Endothelial cell (in vitro differentiated cells): ENCODE measurements around the gene MOCS3. TPM values are rescaled to one million over a fixed set of nuclear protein-coding genes. Genes with fewer than 3 reads are reported as not detected.

Experiments
- DNase-seq: peaks from one replicate; pipeline ENCODE4 v3.0.0; 2021; ENCODE audit warnings: low spot score
- H3K27ac Mint-ChIP-seq: one replicate; pipeline ENCODE4 v1.8.0; 2021; ENCODE audit warnings: mixed read lengths, inconsistent platforms; ENCODE audit not compliant: unreplicated experiment
- H3K27me3 Mint-ChIP-seq: one replicate; pipeline ENCODE4 v1.8.0; 2021; ENCODE audit warnings: mild to moderate bottlenecking, moderate library complexity, mixed read lengths, inconsistent platforms; ENCODE audit not compliant: unreplicated experiment
- H3K36me3 Mint-ChIP-seq: one replicate; pipeline ENCODE4 v1.8.0; 2021; ENCODE audit warnings: mild to moderate bottlenecking, low read depth, mixed read lengths, inconsistent platforms; ENCODE audit not compliant: unreplicated experiment
- H3K4me1 Mint-ChIP-seq: one replicate; pipeline ENCODE4 v1.8.0; 2021; ENCODE audit warnings: mild to moderate bottlenecking, mixed read lengths, inconsistent platforms; ENCODE audit not compliant: unreplicated experiment
- H3K4me3 Mint-ChIP-seq: one replicate; pipeline ENCODE4 v1.8.0; 2021; ENCODE audit warnings: mild to moderate bottlenecking, mixed read lengths, inconsistent platforms; ENCODE audit not compliant: unreplicated experiment
- H3K9me3 Mint-ChIP-seq: one replicate; pipeline ENCODE4 v1.8.0; 2021; ENCODE audit warnings: mixed read lengths, inconsistent platforms; ENCODE audit not compliant: unreplicated experiment
- CTCF ChIP-seq: fragments of 200-600 bp; sonication (generic); IDR thresholded peaks from one replicate; pipeline ENCODE4 v1.5.0; 2021; ENCODE audit warnings: antibody characterized with exemption; ENCODE audit not compliant: unreplicated experiment
- total RNA-seq: library from RNA; stranded (reverse); fragmentation: NEBNext Ultra II Directional; extraction: Animal tissue kit (Norgen Biotek cat#: 25700); gene quantifications from one replicate; pipeline ENCODE4 v1.2.1, GENCODE V29; 2021; ENCODE audit not compliant: unreplicated experiment

MOCS3 gene
- total RNA-seq, 1 donor from 2014 or later = 6.3 TPM

GRCh38 chr20:50957798-50958614, 612 bp upstream of the MOCS3 start, which contains the start of gene DPM1:
DPM1 (minus strand) TSS chr20:50958532; CDS start chr20:50958523, 9 bp downstream.
- Mint-ChIP-seq H3K36me3 (no peaks in the 10 kb centered on the region), H3K27me3 (peaks cover 8% of the 10 kb centered on the region), H3K4me1 (peaks cover 22% of the 10 kb centered on the region), H3K27ac (peak within 1 kb of the TSS; percentile 97), H3K4me3 (peak within 1 kb of the TSS; percentile 95), H3K9me3 (no peaks in the 10 kb centered on the region)
- DNase-seq = peak; percentile 85
- no peak for TF ChIP-seq CTCF

DNA sequence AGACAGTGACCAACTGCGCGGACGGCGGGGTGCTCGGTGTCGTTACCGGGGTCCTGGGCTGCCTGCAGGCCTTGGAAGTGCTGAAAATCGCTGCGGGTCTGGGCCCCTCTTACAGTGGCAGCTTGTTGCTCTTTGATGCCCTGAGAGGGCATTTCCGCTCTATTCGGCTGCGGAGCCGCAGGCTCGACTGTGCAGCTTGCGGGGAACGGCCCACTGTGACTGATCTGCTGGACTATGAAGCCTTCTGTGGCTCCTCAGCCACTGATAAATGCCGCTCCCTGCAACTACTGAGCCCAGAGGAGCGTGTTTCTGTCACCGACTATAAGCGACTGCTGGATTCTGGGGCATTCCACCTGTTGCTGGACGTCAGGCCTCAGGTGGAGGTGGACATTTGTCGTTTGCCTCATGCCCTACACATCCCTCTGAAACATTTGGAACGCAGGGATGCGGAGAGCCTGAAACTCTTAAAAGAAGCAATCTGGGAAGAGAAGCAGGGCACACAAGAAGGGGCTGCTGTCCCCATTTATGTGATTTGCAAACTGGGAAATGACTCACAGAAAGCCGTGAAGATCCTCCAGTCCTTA, 1.0 kb downstream of the MOCS3 start:
- no peaks in the 10 kb centered on the region for H3K9me3 Mint-ChIP-seq
- peaks cover 22% of the 10 kb centered on the region for H3K4me1 Mint-ChIP-seq
- no peaks in the 10 kb centered on the region for H3K36me3 Mint-ChIP-seq
- DNase-seq = no peak
- peak overlapping the region; percentile 97 for H3K27ac Mint-ChIP-seq
- no peak for TF ChIP-seq CTCF
- H3K4me3 Mint-ChIP-seq = peak overlapping the region; percentile 95
- H3K27me3 Mint-ChIP-seq = peaks cover 8% of the 10 kb centered on the region

- H3K9me3 Mint-ChIP-seq = no peaks in the 10 kb centered on the region
- no peaks in the 10 kb centered on the region for H3K27me3 Mint-ChIP-seq
- no peak for DNase-seq
- no peak overlapping the region for H3K27ac Mint-ChIP-seq
- TF ChIP-seq CTCF = no peak
- no peaks in the 10 kb centered on the region for H3K36me3 Mint-ChIP-seq
- H3K4me1 Mint-ChIP-seq = no peaks in the 10 kb centered on the region
- no peak overlapping the region for H3K4me3 Mint-ChIP-seq
Measured at GRCh38 chr20:50967586-50967985, 9.0 kb downstream of the MOCS3 start.

DNA sequence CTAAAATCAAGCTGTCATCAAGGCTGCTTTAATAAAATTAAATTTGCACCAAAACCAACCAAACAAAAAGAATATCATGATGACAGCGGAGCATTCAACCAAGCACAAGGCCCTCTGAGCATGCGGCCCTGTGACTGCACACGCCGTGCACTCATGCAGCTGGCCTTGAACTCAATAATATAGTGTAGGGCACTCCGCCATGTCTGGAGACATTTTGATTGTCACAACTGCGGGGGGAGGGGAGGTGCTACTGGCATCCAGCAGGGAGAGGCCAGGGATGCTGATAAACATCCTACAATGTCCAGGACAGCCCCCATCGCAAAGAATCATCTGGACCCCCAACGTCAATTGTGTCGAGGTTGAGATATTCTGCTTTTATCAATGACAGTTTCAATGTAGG, 9.7 kb downstream of the MOCS3 start:
- no peaks in the 10 kb centered on the region for H3K4me1 Mint-ChIP-seq
- H3K36me3 Mint-ChIP-seq = no peaks in the 10 kb centered on the region
- DNase-seq = no peak
- no peaks in the 10 kb centered on the region for H3K27me3 Mint-ChIP-seq
- TF ChIP-seq CTCF = no peak
- no peaks in the 10 kb centered on the region for H3K9me3 Mint-ChIP-seq
- H3K27ac Mint-ChIP-seq = no peak overlapping the region
- H3K4me3 Mint-ChIP-seq = no peak overlapping the region

GRCh38 chr20:50969435-50969834, 10.8 kb downstream of the MOCS3 start:
- DNase-seq = no peak
- H3K36me3 Mint-ChIP-seq = no peaks in the 10 kb centered on the region
- H3K4me3 Mint-ChIP-seq = no peak overlapping the region
- no peaks in the 10 kb centered on the region for H3K9me3 Mint-ChIP-seq
- H3K4me1 Mint-ChIP-seq = no peaks in the 10 kb centered on the region
- no peak overlapping the region for H3K27ac Mint-ChIP-seq
- TF ChIP-seq CTCF = no peak
- no peaks in the 10 kb centered on the region for H3K27me3 Mint-ChIP-seq
